Muscle layer of duodenum (tissue), 2 donors: ENCODE data around the gene NEDD4L.
"Not testable (repeated sequence)": the region's sequence is repeated elsewhere in the genome, so short reads cannot be mapped to it uniquely, and the experiment has no call there.

Source experiments
- H3K27ac ChIP-seq: one replicate; pipeline ENCODE4 v1.7.0; 2013; ENCODE audit warnings: mild to moderate bottlenecking, low read length
- H3K27me3 ChIP-seq: one replicate; pipeline ENCODE4 v1.7.0; 2013; ENCODE audit warnings: low read depth, mild to moderate bottlenecking, control low read depth, low read length
- H3K36me3 ChIP-seq, 2 donors: one replicate each; pipeline ENCODE4 v1.7.0; 2013; ENCODE audit warnings: low read length in 2 of 2, control low read depth in 1 of 2, mild to moderate bottlenecking in 1 of 2; ENCODE audit not compliant: insufficient read depth in 2 of 2, control insufficient read depth in 1 of 2
- H3K4me1 ChIP-seq, 2 donors: one replicate each; pipeline ENCODE4 v1.7.0; 2013; ENCODE audit warnings: low read length in 2 of 2, mild to moderate bottlenecking in 2 of 2, control low read depth in 1 of 2, moderate library complexity in 1 of 2; ENCODE audit not compliant: insufficient read depth in 2 of 2, control insufficient read depth in 1 of 2
- H3K4me3 ChIP-seq, 2 donors: one replicate each; pipeline ENCODE4 v1.7.0; 2013; ENCODE audit warnings: low read length in 2 of 2, low read depth in 1 of 2, mild to moderate bottlenecking in 1 of 2
- H3K9me3 ChIP-seq, 2 donors: one replicate each; pipeline ENCODE4 v1.7.0; 2013; ENCODE audit warnings: low read length in 2 of 2, control low read depth in 1 of 2, mild to moderate bottlenecking in 1 of 2; ENCODE audit not compliant: control insufficient read depth in 1 of 2
- donor health status: healthy.

The NEDD4L gene

DNA sequence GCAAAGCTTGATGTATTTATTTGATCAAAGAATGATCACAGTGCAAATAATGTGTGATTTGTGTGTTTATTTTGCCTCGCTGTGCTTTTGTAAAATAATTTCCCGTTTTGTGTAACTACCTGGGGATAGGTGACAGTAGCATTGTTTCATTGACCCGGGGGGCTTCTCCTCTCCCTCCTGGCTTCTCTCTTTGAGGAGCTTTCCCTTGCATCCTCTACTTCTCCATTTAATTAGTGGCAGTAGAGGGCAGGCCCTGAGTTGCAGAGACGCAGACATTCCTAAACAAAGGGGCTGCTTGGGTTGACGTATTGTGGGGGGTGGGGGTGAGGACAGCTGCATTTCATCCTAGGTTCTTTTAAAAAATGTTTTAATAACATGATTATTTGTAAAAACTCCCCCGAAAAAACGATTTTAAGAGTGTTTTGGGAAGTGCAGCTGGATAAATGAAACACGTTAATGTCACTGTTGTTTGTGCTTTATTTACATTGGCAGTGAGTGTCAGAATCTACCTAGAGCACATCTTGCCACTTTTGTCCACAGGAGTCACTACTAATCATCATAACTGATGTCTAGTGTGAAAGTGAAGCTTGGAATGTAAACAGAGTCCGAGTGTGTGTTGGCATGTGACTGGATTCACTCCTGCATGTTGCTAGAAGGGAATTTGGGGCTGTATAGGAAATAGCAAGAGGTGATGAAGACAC lies 2.2 kb downstream of the NEDD4L start:
- no peaks in the 10 kb centered on the region for H3K36me3 ChIP-seq
- no peaks in the 10 kb centered on the region for H3K9me3 ChIP-seq
- H3K27me3 ChIP-seq: no peaks in the 10 kb centered on the region
- peaks cover 9 to 12% of the 10 kb centered on the region in 2 donors for H3K4me1 ChIP-seq
- H3K27ac ChIP-seq: peak overlapping the region; percentile 14
- H3K4me3 ChIP-seq: peak overlapping the region; percentile 75 to 94

GRCh38 chr18:58046794-58047555 lies 2.9 kb downstream of the NEDD4L start:
- peaks cover 9 to 12% of the 10 kb centered on the region in 2 donors for H3K4me1 ChIP-seq
- no peaks in the 10 kb centered on the region for H3K27me3 ChIP-seq
- H3K4me3 ChIP-seq: peak overlapping the region in 1 of 2 donors; percentile 26
- H3K9me3 ChIP-seq: no peaks in the 10 kb centered on the region
- H3K27ac ChIP-seq: peak overlapping the region; percentile 14
- no peaks in the 10 kb centered on the region for H3K36me3 ChIP-seq

DNA sequence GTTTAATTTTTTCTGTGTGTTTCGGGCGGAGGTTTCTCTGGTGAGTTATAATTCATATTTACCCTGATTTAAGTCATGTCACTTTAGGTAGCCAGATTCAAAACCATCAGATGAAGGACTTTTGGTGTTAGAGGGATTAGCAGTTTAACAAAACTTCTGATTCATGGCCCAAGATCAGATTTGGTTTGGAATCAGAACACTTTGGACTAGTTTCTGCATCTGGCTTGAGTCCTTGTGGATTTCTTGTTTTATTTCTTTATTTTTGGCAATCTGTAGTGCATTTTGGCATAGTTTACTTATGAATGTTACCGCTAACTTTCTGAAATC lies 3.5 kb downstream of the NEDD4L start:
- H3K27ac ChIP-seq: no peak overlapping the region
- H3K4me1 ChIP-seq: peaks cover 9 to 12% of the 10 kb centered on the region in 2 donors
- H3K36me3 ChIP-seq: no peaks in the 10 kb centered on the region
- no peak overlapping the region for H3K4me3 ChIP-seq
- H3K27me3 ChIP-seq: no peaks in the 10 kb centered on the region
- H3K9me3 ChIP-seq: no peaks in the 10 kb centered on the region

GRCh38 chr18:58048081-58048642 lies 4.1 kb downstream of the NEDD4L start:
- no peaks in the 10 kb centered on the region for H3K36me3 ChIP-seq
- H3K27me3 ChIP-seq: no peaks in the 10 kb centered on the region
- no peaks in the 10 kb centered on the region for H3K9me3 ChIP-seq
- no peak overlapping the region for H3K27ac ChIP-seq
- no peak overlapping the region for H3K4me3 ChIP-seq
- peaks cover 7 to 9% of the 10 kb centered on the region in 2 donors for H3K4me1 ChIP-seq

GRCh38 chr18:58049000-58049688 lies 5.1 kb downstream of the NEDD4L start:
- Histone ChIP-seq H3K4me3 (no peak overlapping the region), H3K27me3 (no peaks in the 10 kb centered on the region), H3K9me3 (no peaks in the 10 kb centered on the region), H3K27ac (no peak overlapping the region), H3K4me1 (peaks cover 7 to 9% of the 10 kb centered on the region in 2 donors), H3K36me3 (no peaks in the 10 kb centered on the region)

GRCh38 chr18:58050963-58051362 lies 6.9 kb downstream of the NEDD4L start:
- not testable (repeated sequence) for H3K9me3 ChIP-seq, H3K27ac ChIP-seq, H3K36me3 ChIP-seq, H3K4me3 ChIP-seq, H3K4me1 ChIP-seq, H3K27me3 ChIP-seq

DNA sequence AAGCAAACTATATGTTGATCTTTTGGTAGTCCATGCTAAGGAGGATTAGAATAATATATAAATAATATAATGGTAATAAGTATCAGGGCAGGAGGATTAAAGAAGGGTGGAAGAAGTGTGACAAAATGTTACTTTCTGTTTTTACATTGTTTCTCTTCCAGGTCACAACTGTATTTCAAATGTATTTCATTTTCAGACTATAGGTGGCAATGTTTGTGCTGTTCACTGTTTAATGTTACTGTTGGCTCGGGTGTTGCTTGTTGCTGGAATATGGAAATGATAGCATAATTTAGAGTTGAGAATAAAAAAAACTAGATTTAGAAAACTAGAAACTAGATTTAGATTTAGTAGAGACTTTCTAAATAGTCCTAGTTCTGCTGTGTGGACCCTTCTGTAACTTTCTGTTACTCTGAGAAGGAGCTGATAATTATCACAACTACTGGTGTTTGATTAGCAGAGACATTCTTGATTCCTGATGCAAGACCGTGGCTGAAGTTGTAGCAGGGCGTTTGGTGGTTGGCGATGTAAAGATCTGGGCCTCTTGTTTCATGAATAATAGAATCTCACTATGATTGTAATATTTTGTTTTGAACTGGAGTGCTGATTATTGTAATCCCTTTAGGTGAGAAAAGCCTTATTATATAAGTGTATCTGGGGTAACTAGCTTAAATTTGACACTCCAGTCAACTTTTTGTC lies 7.9 kb downstream of the NEDD4L start:
- no peak overlapping the region for H3K27ac ChIP-seq
- H3K4me3 ChIP-seq: no peak overlapping the region
- H3K4me1 ChIP-seq: no peaks in the 10 kb centered on the region
- H3K36me3 ChIP-seq: no peaks in the 10 kb centered on the region
- H3K27me3 ChIP-seq: no peaks in the 10 kb centered on the region
- no peaks in the 10 kb centered on the region for H3K9me3 ChIP-seq

GRCh38 chr18:58052960-58053359 lies 8.9 kb downstream of the NEDD4L start:
- Histone ChIP-seq H3K36me3 (no peaks in the 10 kb centered on the region), H3K9me3 (no peaks in the 10 kb centered on the region), H3K4me3 (no peak overlapping the region), H3K4me1 (no peaks in the 10 kb centered on the region), H3K27ac (no peak overlapping the region), H3K27me3 (no peaks in the 10 kb centered on the region)

GRCh38 chr18:58054041-58054781 lies 10.2 kb downstream of the NEDD4L start:
- Histone ChIP-seq H3K36me3 (no peaks in the 10 kb centered on the region), H3K9me3 (no peaks in the 10 kb centered on the region), H3K27me3 (no peaks in the 10 kb centered on the region), H3K27ac (no peak overlapping the region), H3K4me1 (no peaks in the 10 kb centered on the region), H3K4me3 (no peak overlapping the region)

- no peaks in the 10 kb centered on the region for H3K9me3 ChIP-seq
- no peaks in the 10 kb centered on the region for H3K4me1 ChIP-seq
- H3K27me3 ChIP-seq: no peaks in the 10 kb centered on the region
- H3K27ac ChIP-seq: no peak overlapping the region
- no peaks in the 10 kb centered on the region for H3K36me3 ChIP-seq
- H3K4me3 ChIP-seq: no peak overlapping the region
Measured at GRCh38 chr18:58055890-58056558, 12.0 kb downstream of the NEDD4L start.
